Superior temporal gyrus (tissue), 1 donor: ENCODE results near the gene RAPH1.

Experiments
- DNase-seq: peaks from one replicate; pipeline ENCODE4 v3.0.0-alpha.2; 2016; ENCODE audit errors: extremely low spot score

RAPH1 gene, protein sequence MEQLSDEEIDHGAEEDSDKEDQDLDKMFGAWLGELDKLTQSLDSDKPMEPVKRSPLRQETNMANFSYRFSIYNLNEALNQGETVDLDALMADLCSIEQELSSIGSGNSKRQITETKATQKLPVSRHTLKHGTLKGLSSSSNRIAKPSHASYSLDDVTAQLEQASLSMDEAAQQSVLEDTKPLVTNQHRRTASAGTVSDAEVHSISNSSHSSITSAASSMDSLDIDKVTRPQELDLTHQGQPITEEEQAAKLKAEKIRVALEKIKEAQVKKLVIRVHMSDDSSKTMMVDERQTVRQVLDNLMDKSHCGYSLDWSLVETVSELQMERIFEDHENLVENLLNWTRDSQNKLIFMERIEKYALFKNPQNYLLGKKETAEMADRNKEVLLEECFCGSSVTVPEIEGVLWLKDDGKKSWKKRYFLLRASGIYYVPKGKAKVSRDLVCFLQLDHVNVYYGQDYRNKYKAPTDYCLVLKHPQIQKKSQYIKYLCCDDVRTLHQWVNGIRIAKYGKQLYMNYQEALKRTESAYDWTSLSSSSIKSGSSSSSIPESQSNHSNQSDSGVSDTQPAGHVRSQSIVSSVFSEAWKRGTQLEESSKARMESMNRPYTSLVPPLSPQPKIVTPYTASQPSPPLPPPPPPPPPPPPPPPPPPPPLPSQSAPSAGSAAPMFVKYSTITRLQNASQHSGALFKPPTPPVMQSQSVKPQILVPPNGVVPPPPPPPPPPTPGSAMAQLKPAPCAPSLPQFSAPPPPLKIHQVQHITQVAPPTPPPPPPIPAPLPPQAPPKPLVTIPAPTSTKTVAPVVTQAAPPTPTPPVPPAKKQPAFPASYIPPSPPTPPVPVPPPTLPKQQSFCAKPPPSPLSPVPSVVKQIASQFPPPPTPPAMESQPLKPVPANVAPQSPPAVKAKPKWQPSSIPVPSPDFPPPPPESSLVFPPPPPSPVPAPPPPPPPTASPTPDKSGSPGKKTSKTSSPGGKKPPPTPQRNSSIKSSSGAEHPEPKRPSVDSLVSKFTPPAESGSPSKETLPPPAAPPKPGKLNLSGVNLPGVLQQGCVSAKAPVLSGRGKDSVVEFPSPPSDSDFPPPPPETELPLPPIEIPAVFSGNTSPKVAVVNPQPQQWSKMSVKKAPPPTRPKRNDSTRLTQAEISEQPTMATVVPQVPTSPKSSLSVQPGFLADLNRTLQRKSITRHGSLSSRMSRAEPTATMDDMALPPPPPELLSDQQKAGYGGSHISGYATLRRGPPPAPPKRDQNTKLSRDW

DNA sequence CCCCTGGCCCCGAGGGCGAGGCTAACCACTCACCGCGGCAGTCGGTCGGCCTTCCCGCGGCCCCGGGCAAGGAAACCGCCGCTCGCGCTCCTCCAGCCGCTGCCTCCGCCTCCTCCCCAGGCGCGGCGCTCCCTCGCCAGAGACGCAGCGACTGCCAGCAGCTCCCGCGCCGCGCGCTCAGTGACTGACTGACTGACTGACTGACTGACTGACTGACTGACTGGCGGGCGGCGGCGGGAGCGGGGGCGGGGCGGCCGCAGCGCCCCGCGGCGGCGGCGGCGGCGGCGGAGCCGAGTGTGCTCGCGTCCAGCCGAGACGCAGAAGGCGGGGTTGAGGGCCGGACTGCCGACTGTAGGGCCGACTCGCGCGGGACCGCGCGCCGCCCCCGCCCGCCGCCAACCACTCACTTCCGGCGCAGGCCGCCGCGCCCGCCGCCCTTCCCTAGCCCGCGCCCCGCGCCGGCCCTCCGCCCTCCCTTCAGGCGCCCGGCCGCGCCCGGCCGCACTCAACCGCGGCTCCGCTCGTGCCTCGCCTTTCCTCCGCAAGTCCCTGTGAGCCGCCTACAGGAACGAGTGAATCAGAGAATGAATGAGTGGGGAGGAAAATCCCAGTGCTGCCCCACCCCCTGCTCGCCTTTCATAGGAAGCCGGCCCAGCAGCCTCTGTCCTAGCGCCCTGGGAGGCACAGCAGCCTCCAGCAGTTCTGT, at the start of gene RAPH1:
Gene RAPH1, minus strand, starts transcription at position 224 of the 706 bp plus-strand sequence. CDS start 39,948 bp downstream, outside the sequence.
- DNase-seq = peak; percentile 57

DNA sequence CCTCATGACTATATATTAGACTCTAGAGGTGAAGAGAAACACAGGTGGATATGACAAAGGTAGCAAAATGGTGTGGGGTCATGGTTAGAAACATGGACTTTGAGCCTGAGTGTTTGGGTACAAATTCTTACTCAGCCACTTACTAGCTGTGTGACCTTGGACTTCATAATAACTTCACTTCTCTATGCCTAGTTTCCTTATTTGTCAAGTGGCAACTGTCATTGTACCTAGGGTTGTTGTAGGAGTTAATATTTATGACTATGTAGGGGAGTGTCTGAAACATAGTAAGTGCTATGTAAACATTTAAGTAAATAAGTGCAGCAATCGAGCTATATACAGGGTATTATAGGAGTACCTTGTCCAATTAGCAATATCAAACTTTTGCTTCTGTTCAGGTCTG, 49.7 kb upstream of the RAPH1 start:
- DNase-seq = no peak

DNA sequence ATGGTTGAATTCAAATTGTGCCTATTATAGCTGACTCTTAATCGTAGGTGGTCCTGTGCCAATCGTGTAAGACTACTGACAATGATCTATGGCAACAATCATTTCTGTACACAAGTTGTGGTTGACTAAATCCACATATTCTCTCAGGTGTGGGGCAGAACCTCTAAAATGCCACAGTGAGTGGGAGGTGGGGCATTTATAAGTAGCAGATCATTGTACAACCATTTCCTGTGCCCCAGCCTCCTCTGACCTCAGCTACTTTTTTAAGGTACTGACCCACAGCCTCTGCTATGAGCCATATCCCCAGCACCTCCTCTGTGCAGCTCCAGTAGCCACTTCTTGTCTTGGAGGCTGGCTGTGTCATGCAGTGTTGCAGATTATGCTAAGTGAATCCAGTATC, 48.6 kb upstream of the RAPH1 start:
- no peak for DNase-seq

DNA sequence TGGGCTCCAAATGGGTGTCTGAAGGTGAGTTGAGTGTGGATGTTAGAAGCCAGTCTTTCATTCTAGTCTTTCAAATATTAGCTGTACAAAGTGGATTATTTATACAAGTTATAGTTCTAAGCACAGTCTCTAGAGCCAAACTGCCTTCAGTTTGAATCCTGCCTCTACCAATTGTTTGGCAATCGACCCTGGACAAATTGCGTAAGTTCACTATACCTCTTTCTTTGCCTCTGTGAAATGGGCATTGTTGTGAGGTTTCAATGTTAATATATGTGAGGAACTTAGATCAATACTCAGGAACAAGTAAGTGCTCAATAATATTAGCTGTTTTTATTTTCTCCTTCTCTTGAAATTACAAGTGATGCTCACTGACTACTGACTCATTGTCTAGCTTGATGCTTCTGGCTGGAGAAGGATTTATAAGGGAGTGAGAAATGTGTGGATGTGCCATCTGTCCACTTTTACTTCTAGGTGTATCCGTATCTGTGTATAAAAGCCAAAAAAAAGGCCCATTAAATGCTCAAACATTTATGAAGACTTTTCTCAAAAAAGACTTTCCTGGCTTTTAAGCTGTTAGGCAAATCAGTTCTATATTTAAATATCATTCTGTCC, 48.1 kb upstream of the RAPH1 start:
- DNase-seq = peak; percentile 46

DNA sequence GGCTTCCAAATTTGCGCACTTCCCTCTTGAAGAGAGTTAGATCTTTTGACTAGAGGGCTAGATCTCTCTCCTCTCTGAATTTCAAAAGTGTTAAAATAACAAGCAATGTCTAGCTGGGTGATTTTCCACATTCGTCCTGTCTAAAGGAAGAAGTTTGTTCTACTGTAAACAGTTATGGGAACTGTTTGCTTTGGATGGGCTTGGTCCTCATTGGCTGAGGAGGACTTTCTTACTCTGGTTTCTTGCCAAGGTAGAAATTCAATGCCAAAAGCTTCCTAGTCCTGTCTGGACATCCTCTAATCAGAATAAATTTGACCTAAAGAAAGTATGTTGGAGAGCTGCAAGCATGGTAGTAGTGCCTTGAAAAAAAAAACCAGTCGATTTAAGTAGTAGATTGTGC, 47.4 kb upstream of the RAPH1 start:
- DNase-seq = no peak

DNA sequence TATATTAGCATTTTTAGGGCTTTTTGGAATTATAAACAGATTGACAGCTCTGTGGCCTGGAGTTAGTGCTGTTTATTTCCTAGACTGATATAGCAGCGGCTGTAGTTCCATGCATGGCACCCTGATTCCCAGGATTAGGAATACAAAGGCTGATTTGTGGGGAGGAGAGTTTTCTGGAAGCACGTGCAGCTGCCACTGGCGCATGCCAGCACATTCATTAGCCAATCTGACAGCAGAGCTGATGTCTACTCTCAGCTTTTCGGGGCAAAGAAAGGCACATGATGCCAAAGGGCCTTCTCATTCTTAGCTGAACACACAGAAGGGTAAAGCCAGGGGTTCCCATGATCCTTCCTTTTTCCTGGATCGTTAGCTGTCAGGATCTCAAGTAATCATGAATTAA, 45.7 kb upstream of the RAPH1 start:
- DNase-seq = peak; percentile 75

DNA sequence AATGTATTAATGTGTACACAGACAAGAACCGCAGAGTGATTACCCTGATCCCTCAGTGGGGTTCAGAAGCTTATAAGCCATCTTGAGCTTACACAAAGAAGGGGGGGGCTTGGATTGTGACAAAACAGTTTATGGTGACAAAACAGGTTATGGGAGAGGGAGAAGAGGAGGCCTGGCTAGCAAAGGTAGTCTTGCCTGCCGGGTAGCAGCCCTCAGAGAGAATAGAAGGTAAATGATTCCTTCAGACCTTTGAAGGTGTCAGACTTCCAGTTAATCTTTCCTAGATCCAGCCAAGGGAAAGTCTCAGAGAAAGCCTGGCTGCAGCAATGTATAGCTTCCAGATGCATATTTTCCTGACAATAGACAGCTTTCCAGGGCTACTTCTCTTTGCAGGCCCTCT, 44.6 kb upstream of the RAPH1 start:
- DNase-seq = no peak

DNA sequence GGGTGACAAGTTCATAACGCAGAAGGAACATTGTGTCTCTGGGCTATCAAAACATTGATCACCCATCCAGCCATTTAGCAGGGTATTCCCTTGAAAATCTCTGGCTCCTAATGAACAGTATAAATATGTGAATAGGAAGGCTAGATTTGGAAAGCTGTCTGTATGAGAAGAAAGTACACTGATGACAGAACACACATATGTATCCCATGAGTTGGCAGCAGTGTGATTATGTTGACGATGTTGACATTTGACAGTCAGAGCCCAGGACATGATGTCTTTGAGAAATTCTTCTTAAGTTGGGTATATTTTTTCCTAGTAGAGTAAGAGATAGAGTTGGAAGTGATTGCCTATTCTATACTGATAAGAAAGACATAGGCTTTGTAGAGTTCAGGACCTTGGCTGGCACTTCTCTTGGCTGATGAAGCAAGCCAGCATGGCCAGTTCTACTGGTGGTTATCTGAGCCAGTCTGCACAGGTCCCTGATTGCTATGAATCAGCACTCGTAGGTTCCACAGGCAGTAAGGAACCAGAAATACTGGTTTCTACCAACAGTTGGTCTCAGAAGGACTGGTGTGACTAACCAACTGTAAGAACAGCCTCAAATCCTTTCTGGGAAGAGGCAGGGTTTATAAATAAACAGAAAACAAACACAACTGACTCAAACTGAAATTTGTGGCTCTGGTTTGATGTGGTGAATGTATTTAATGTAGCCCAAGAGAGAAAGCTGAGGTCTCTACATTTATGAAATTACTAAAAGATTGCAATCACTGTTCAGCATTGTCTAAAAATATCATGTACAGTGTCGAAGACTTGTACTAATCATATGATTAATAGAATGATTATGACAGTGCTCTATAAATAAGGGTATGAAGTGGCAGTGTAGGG, 43.9 kb upstream of the RAPH1 start:
- DNase-seq = no peak

DNA sequence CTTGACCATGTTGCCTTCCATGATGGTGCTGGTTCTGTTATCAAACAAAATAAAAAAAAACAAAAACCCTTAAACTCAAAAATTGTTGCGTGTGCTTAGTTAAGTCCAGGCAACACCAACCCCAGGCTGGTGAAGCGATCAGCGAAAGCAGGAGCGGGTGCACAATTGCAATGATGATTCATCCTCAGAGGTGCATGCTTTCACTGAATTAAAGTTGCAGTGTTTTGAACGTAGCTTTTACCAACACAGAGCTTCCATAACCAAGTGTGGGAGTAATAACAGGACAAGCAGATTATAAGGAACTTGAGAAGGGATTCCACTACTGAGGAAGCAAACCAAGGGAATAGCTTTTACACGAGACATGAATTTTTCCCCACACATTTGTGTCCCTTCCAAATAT, 39.7 kb upstream of the RAPH1 start:
- no peak for DNase-seq

DNA sequence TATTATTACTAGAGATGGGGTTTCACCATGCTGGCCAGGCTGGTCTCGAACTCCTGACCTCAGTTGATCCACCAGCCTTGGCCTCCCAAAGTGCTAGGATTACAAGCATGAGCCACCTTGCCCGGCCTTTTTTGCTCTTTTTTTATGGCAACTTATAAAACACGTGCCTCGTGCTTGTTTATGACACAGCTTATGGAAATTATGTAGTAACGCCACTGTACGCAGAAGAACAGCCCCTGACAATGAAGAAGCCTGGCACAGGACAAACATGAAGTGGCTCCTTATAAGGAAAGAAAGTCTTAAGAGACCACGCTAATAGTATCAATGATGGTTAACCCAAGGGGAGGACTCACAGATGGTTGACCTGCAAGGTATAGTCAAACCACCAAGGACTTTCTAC, 37.2 kb upstream of the RAPH1 start:
- DNase-seq = no peak

DNA sequence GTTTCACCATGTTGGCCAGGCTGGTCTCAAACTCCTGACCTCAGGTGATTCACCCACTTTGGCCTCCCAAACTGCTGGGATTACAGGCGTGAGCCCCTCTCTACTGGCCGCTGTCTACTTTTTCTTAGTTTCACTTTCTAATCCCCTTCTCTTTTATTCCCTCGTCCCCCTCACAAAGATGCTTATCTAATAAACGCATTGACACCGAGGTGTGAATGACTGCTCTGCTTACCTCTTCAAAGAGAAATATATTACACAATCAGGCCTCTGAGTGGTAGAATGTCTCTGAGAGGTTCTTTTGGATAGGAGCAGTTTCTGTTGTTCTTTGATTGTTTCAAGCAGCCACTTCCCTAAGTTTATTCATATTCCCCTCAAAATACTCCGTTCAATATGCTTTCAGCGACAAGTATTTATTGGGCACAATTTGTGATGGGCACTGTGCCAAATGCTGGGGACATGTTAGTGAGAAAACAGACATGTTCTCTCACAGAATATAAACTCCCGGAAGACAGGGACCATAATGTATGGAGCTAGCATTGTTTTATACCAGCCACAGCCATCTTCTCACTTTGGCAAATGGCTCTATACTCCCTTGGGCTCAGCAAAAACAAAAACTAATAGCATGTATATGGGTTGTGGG, 34.7 kb upstream of the RAPH1 start:
- DNase-seq = no peak

DNA sequence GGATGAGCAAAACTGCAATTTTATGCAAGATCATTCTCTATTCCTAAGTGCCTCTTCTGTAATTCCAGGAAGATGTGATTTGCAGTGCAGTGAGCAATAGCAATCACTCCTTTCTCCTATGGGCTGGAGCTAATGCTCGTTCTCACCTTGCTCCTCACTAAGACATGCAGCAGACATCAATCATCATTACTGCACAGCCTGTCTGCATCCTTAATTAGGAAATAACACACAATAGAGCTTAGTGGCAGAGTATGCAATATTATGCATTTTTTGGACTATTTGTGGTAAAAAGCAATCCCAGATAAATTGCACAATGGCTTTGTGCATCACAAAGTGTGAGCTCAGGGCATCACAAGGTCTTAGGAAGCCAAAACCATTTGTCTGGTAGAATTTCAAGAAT, 32.6 kb upstream of the RAPH1 start:
- DNase-seq = no peak

DNA sequence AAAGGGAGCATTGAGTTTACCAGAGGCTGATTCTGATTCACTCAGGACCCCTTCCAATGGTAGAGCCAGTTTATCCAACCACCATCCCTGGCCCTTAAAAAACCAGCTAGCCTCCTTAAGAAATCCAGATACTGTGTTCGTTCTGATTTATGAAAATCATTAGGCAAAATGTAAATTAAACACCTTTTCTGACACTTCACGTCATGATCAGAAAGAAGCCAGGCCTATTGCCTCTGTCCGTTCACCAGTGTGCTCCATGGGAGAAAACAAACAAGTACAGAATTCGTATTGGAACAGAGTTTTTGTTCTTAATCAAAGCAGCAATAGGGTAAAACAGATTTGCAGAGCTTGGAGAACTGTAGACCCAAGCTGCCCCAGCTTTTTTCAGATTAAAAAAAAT, 31.1 kb upstream of the RAPH1 start:
- DNase-seq = no peak

DNA sequence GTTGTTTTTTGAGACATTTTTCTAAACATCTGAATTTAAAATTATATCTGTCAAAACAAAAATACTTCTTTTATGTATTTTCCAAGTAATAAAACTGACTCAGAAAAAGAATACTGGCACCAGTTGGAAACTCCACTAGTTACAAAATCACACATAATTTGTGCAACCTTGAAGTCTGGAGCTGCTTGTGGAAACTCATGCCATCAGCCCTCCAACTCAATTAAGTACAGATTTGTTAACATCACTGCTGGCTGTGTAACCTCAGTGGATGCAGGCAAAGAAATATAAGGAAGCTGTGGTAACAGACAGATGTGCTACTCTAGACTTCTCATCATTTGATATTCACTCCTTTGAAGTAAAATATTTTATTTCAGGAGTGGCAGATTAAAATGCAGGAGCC, 30.0 kb upstream of the RAPH1 start:
- DNase-seq = no peak

DNA sequence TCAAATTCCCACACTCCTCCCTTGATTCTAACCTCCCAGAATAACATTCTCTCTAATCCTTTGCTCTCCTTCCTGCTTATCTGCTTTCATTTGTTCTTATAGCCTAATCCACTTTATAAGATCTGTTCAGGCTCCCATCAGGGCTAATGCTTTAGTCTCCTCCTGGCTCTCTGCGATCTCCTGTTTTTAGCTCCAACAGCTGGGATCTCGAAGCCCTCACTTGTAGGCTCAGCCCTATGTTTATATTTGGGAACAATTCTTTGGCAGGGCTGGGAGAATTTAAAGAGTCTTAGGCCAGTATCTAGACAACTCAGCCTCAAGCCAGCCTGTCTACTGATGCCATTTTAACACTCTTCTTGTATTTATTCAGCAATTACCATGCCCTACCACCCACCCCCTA, 27.2 kb upstream of the RAPH1 start:
- DNase-seq = no peak

DNA sequence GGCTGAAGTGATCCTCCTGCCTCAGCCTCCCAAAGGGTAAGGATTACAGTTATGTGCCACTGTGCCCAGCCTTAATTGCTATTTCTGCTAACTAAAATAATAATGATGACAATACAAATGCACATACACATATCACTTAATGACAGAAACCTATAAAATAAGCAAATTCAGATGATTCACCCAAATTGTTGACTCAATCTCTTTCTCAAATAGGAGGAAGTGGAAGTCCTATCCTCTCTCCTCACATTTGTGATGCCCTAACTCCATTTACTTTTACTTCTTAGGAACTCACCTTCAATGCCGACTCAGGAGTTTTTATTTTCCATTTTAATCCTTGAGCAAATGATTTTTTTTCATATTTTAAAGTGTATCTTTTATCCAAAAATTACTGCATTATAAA, 24.5 kb upstream of the RAPH1 start:
- no peak for DNase-seq

DNA sequence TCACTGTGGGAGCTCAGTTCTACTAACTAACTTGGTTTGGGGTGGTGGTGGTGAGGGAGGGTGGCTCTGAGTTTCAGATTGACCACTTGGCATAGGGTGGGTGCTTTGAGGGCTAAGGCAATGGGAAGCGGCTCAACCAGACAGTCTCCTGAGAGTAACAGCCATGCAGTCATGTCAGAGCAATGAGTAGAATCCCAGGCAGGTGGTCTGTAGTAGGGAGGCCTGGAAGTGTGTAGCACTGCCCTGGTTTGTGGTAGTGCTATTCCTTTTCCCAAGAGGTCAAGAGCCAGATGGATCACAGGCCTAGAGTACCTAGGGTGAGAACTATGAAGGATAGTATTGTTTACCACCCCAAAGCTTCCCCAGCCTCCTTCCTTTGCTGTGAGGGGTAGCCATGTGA, 18.7 kb upstream of the RAPH1 start:
- no peak for DNase-seq

DNA sequence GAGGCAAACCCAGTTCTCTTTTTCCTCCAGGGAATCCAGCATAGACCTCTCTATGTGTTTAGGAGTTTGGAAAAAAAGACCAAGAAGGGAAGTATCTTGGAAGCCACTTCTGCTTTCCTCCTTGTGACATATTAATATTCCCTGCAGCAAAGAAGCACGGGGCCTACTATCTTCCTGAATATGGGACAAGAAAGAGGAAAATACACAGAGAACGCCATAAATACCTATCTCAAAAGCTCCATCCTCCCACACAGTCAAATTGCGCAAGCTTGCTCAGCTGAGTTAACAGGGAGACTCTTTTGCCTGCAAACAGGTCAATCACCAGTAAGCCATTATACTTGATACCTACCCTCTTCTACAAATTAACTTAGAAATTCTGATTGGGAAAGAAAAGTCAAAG, 16.7 kb upstream of the RAPH1 start:
- no peak for DNase-seq

DNA sequence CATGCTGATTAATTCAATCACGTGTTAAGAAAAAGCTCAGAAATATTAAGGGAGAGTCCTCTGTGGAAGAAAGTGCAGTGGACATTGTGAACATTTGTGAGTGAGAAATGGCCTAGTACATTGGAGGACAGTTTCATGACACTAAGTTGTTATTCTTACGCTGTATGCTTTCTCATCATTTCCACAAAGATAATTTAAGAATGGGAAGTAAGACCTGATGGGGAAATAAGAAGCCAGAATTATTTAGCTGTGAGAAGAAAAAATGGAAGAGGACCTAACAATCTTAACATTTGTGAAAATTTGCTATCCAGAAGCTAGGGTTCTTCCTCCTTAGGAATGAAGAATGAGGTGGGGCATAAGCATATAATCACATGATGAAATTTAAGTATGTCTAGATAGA, 15.2 kb upstream of the RAPH1 start:
- no peak for DNase-seq

DNA sequence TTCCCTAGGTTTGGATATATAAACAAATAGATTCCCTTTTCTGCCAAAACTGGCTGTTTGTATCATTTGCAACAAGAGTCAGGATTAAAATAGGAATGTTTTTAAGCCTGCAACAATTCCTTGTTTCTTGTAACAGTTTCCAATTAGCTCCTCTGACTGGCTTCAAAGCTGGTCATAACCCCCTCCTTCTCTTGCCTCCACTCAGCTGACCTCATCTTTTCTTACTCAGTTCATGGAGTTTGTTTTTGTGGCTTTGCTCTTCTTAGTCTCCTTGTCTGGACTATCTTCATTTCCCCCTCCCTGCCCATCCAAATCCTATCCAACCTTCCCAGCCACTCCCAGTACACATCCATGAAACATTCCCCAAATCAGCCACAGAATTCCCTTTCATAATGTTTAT, 14.3 kb upstream of the RAPH1 start:
- peak; percentile 4 for DNase-seq
